Natural killer cell (primary cell): ENCODE results near the gene SEMA6A. TPM values are rescaled to one million over a fixed set of nuclear protein-coding genes. Genes with fewer than 3 reads are reported as not detected.

Source experiments
- ATAC-seq, 3 donors: fragments of 150-1000 bp in 2 of 3; fragments of 200-7000 bp in 1 of 3; cut with Tn5 transposase; 1 replicate in 1 of 3; 2 replicates in 2 of 3; pipeline ENCODE4 v1.10.0; 2021; ENCODE audit warnings: mild to moderate bottlenecking in 2 of 3, moderate library complexity in 2 of 3
- DNase-seq, 2 donors: peaks; one replicate each; pipeline versions ENCODE4 v3.0.0 to v3.0.0-alpha.2; 2013 to 2021; ENCODE audit warnings: mixed read lengths in 1 of 2
- H3K27ac ChIP-seq: one replicate; pipeline ENCODE4 v1.5.1; 2013; ENCODE audit warnings: mild to moderate bottlenecking, low read length
- H3K27me3 ChIP-seq: one replicate; pipeline ENCODE4 v1.6.1; 2013; ENCODE audit warnings: low read length; ENCODE audit not compliant: control insufficient read depth, insufficient read depth
- H3K36me3 ChIP-seq: one replicate; pipeline ENCODE4 v1.6.1; 2013; ENCODE audit warnings: low read length; ENCODE audit not compliant: control insufficient read depth, insufficient read depth
- H3K4me1 ChIP-seq: one replicate; pipeline ENCODE4 v1.6.1; 2013; ENCODE audit warnings: low read length; ENCODE audit not compliant: control insufficient read depth, insufficient read depth
- H3K4me3 ChIP-seq: one replicate; pipeline ENCODE4 v1.5.1; 2013; ENCODE audit warnings: low read length
- H3K9me3 ChIP-seq: one replicate; pipeline ENCODE4 v1.6.1; 2013; ENCODE audit warnings: low read length; ENCODE audit not compliant: control insufficient read depth, insufficient read depth
- H3K27ac Mint-ChIP-seq, 2 donors: one replicate each; pipeline ENCODE4 v1.8.0; 2022; ENCODE audit warnings: mild to moderate bottlenecking in 2 of 2, mixed read lengths in 2 of 2, moderate library complexity in 1 of 2
- H3K27me3 Mint-ChIP-seq, 2 donors: one replicate each; pipeline ENCODE4 v1.8.0; 2022; ENCODE audit warnings: low read depth in 2 of 2, mixed read lengths in 2 of 2
- H3K36me3 Mint-ChIP-seq: one replicate; pipeline ENCODE4 v1.8.0; 2022; ENCODE audit warnings: mixed read lengths
- H3K4me1 Mint-ChIP-seq, 2 donors: one replicate each; pipeline ENCODE4 v1.8.0; 2022; ENCODE audit warnings: mixed read lengths in 2 of 2
- H3K4me3 Mint-ChIP-seq: one replicate; pipeline ENCODE4 v1.8.0; 2022; ENCODE audit warnings: mild to moderate bottlenecking, moderate library complexity, mixed read lengths
- H3K9me3 Mint-ChIP-seq, 2 donors: one replicate each; pipeline ENCODE4 v1.8.0; 2022; ENCODE audit warnings: mixed read lengths in 2 of 2
- CTCF ChIP-seq: fragments of 200-600 bp; IDR thresholded peaks from one replicate; pipeline ENCODE4 v1.8.0; 2022; ENCODE audit warnings: antibody characterized with exemption
- WGBS: methylation state at CpG from one replicate; pipeline ENCODE4 v1.1.7; 2013; ENCODE audit warnings: missing lambda C conversion rate; ENCODE audit not compliant: insufficient coverage; 5-methylcytosine and 5-hydroxymethylcytosine counted together
- intact Hi-C: fragments of 100-400 bp; cut with micrococcal nuclease; formaldehyde crosslinking; loops from one replicate; pipeline ENCODE4 v1.14.2; 2022
- total RNA-seq, 4 donors: library from RNA; stranded (reverse); fragments of 120-200 nt in 1 of 4; gene quantifications; one replicate each; pipeline versions ENCODE4 v1.2.3 to v1.2.4, GENCODE V29; 2013 to 2022

The SEMA6A gene
- total RNA-seq, 3 donors from 2014 or later (not counting 1 experiment from before 2014, with no cell fraction given) = not detected

GRCh38 chr5:116508835-116509234, 65.8 kb downstream of the SEMA6A start:
- H3K4me3 ChIP-seq = no peak overlapping the region
- WGBS = 98% methylated on average over 5 of the region's 6 CpGs
- ATAC-seq = no peak
- Mint-ChIP-seq H3K27ac (no peak overlapping the region), H3K4me1 (no peaks in the 10 kb centered on the region), H3K9me3 (peaks cover 0 to 3% of the 10 kb centered on the region in 2 donors), H3K4me3 (no peak overlapping the region), H3K36me3 (peaks cover 4% of the 10 kb centered on the region), H3K27me3 (no peaks in the 10 kb centered on the region)
- no peaks in the 10 kb centered on the region for H3K4me1 ChIP-seq
- no peak for DNase-seq
- no peak for TF ChIP-seq CTCF
- no peaks in the 10 kb centered on the region for H3K27me3 ChIP-seq
- intact Hi-C loops = no loop called here
- no peaks in the 10 kb centered on the region for H3K36me3 ChIP-seq
- no peaks in the 10 kb centered on the region for H3K9me3 ChIP-seq
- no peak overlapping the region for H3K27ac ChIP-seq

- H3K9me3 ChIP-seq = no peaks in the 10 kb centered on the region
- no peak overlapping the region for H3K27ac ChIP-seq
- intact Hi-C loops = no loop called here
- no peaks in the 10 kb centered on the region for H3K27me3 ChIP-seq
- H3K4me3 Mint-ChIP-seq = no peak overlapping the region
- ATAC-seq = no peak
- WGBS = 93% methylated on average over 8 of the region's 10 CpGs
- no peak overlapping the region for H3K4me3 ChIP-seq
- no peaks in the 10 kb centered on the region for H3K4me1 Mint-ChIP-seq
- no peaks in the 10 kb centered on the region for H3K9me3 Mint-ChIP-seq
- no peaks in the 10 kb centered on the region for H3K36me3 ChIP-seq
- H3K4me1 ChIP-seq = no peaks in the 10 kb centered on the region
- no peak for TF ChIP-seq CTCF
- H3K27ac Mint-ChIP-seq = no peak overlapping the region
- no peak for DNase-seq
- H3K27me3 Mint-ChIP-seq = no peaks in the 10 kb centered on the region
- H3K36me3 Mint-ChIP-seq = no peaks in the 10 kb centered on the region
These were observed 66.5 kb downstream of the SEMA6A start for GRCh38 chr5:116507941-116508655.

- intact Hi-C loops = no loop called here
- ATAC-seq = no peak
- H3K27me3 ChIP-seq = no peaks in the 10 kb centered on the region
- WGBS = 50% methylated on average over 2 of the region's 3 CpGs
- Mint-ChIP-seq H3K9me3 (no peaks in the 10 kb centered on the region), H3K4me1 (no peaks in the 10 kb centered on the region), H3K4me3 (no peak overlapping the region), H3K27me3 (no peaks in the 10 kb centered on the region), H3K36me3 (no peaks in the 10 kb centered on the region), H3K27ac (no peak overlapping the region)
- H3K9me3 ChIP-seq = no peaks in the 10 kb centered on the region
- TF ChIP-seq CTCF = no peak
- no peaks in the 10 kb centered on the region for H3K4me1 ChIP-seq
- DNase-seq = no peak
- H3K36me3 ChIP-seq = no peaks in the 10 kb centered on the region
- no peak overlapping the region for H3K27ac ChIP-seq
- no peak overlapping the region for H3K4me3 ChIP-seq
These were observed 67.5 kb downstream of the SEMA6A start for GRCh38 chr5:116507051-116507537.

GRCh38 chr5:116506488-116506887, 68.1 kb downstream of the SEMA6A start:
- H3K4me1 Mint-ChIP-seq = no peaks in the 10 kb centered on the region
- Histone ChIP-seq H3K4me3 (no peak overlapping the region), H3K27me3 (no peaks in the 10 kb centered on the region), H3K9me3 (no peaks in the 10 kb centered on the region), H3K36me3 (no peaks in the 10 kb centered on the region), H3K4me1 (no peaks in the 10 kb centered on the region), H3K27ac (no peak overlapping the region)
- intact Hi-C loops = no loop called here
- DNase-seq = no peak
- no peak overlapping the region for H3K27ac Mint-ChIP-seq
- no peak overlapping the region for H3K4me3 Mint-ChIP-seq
- no peaks in the 10 kb centered on the region for H3K27me3 Mint-ChIP-seq
- WGBS = 94% methylated on average over 2 of the region's 2 CpGs
- H3K36me3 Mint-ChIP-seq = no peaks in the 10 kb centered on the region
- no peaks in the 10 kb centered on the region for H3K9me3 Mint-ChIP-seq
- TF ChIP-seq CTCF = no peak
- no peak for ATAC-seq
